ENCODE data around the gene OR52E4.

OR52E4 gene

GRCh38 chr11:5923794-5924193, 43.4 kb downstream of the OR52E4 start:
- DNase-seq (ENCODE audit: low read depth) = no peak
- H3K4me3 ChIP-seq (ENCODE audit: low read depth, low read length) = no peak overlapping the region
- TF ChIP-seq CTCF (IDR thresholded peaks at IDR 0.05; ENCODE audit: insufficient read depth, low read depth, low read length, missing control alignments) = no peak

GRCh38 chr11:5928271-5928670, 47.8 kb downstream of the OR52E4 start:
- no peak for TF ChIP-seq CTCF (IDR thresholded peaks at IDR 0.05; ENCODE audit: insufficient read depth, low read depth, low read length, missing control alignments)
- no peak for DNase-seq (ENCODE audit: low read depth)
- H3K4me3 ChIP-seq (ENCODE audit: low read depth, low read length) = no peak overlapping the region

- H3K4me3 ChIP-seq (ENCODE audit: low read depth, low read length) = no peak overlapping the region
- no peak for DNase-seq (ENCODE audit: low read depth)
- no peak for TF ChIP-seq CTCF (IDR thresholded peaks at IDR 0.05; ENCODE audit: insufficient read depth, low read depth, low read length, missing control alignments)
Observed at GRCh38 chr11:5928811-5929210, 48.4 kb downstream of the OR52E4 start.

GRCh38 chr11:5929571-5930368, 49.3 kb downstream of the OR52E4 start:
- H3K4me3 ChIP-seq (ENCODE audit: low read depth, low read length) = no peak overlapping the region
- TF ChIP-seq CTCF (IDR thresholded peaks at IDR 0.05; ENCODE audit: insufficient read depth, low read depth, low read length, missing control alignments) = no peak

GRCh38 chr11:5930614-5931013, 50.2 kb downstream of the OR52E4 start:
- TF ChIP-seq CTCF (IDR thresholded peaks at IDR 0.05; ENCODE audit: insufficient read depth, low read depth, low read length, missing control alignments) = no peak
- DNase-seq (ENCODE audit: low read depth) = no peak
- no peak overlapping the region for H3K4me3 ChIP-seq (ENCODE audit: low read depth, low read length)

More at GRCh38 chr11:5929571-5930368, 49.3 kb downstream of the OR52E4 start:
- DNase-seq (ENCODE audit: low read depth) = no peak

GRCh38 chr11:5931061-5931460, 50.6 kb downstream of the OR52E4 start:
- DNase-seq (ENCODE audit: low read depth) = no peak
- H3K4me3 ChIP-seq (ENCODE audit: low read depth, low read length) = no peak overlapping the region
- no peak for TF ChIP-seq CTCF (IDR thresholded peaks at IDR 0.05; ENCODE audit: insufficient read depth, low read depth, low read length, missing control alignments)

- no peak for TF ChIP-seq CTCF (IDR thresholded peaks at IDR 0.05; ENCODE audit: insufficient read depth, low read depth, low read length, missing control alignments)
- DNase-seq (ENCODE audit: low read depth) = no peak
- no peak overlapping the region for H3K4me3 ChIP-seq (ENCODE audit: low read depth, low read length)
Observed at GRCh38 chr11:5932671-5933070, 52.2 kb downstream of the OR52E4 start.
